ELR (cell line): ENCODE data around the gene DAD1.
"Not testable (repeated sequence)": the region's sequence is repeated elsewhere in the genome, so short reads cannot be mapped to it uniquely, and the experiment has no call there.

Experiments
- DNase-seq: peaks from one replicate; pipeline ENCODE4 v3.0.0-alpha.2; 2015; ENCODE audit warnings: low read depth

DAD1 gene

GRCh38 chr14:22598896-22599244 is 9.8 kb upstream of the DAD1 start:
- peak; percentile 79 for DNase-seq

GRCh38 chr14:22598099-22598895 is 9.3 kb upstream of the DAD1 start, which contains the start of gene ABHD4:
TSS of gene ABHD4 (plus strand) at chr14:22598300. CDS start at chr14:22598307, 7 bp downstream.
- DNase-seq: peak; percentile 71

- DNase-seq: no peak
Measured at GRCh38 chr14:22597771-22598098, 8.7 kb upstream of the DAD1 start.

- no peak for DNase-seq
Measured at GRCh38 chr14:22597265-22597664, 8.2 kb upstream of the DAD1 start.

- DNase-seq: no peak
Measured at GRCh38 chr14:22596354-22596879, 7.4 kb upstream of the DAD1 start.

GRCh38 chr14:22594156-22594716 is 5.2 kb upstream of the DAD1 start:
- DNase-seq: peak; percentile 35

GRCh38 chr14:22593601-22594000 is 4.6 kb upstream of the DAD1 start:
- DNase-seq: no peak

- no peak for DNase-seq
Measured at GRCh38 chr14:22593189-22593588, 4.2 kb upstream of the DAD1 start.

- no peak for DNase-seq
Measured at GRCh38 chr14:22588526-22589095, 413 bp downstream of the DAD1 start.

GRCh38 chr14:22587677-22588422 is 1.2 kb downstream of the DAD1 start:
- DNase-seq: not testable (repeated sequence)

- no peak for DNase-seq
Measured at GRCh38 chr14:22587247-22587646, 1.8 kb downstream of the DAD1 start.

GRCh38 chr14:22583994-22584393 is 5.0 kb downstream of the DAD1 start:
- no peak for DNase-seq

GRCh38 chr14:22580625-22581024 is 8.4 kb downstream of the DAD1 start:
- DNase-seq: no peak

GRCh38 chr14:22579881-22580280 is 9.1 kb downstream of the DAD1 start:
- DNase-seq: no peak

- DNase-seq: no peak
Measured at GRCh38 chr14:22579236-22579635, 9.8 kb downstream of the DAD1 start.

GRCh38 chr14:22577334-22577908 is 11.6 kb downstream of the DAD1 start:
- no peak for DNase-seq

- no peak for DNase-seq
Measured at GRCh38 chr14:22573804-22574203, 15.2 kb downstream of the DAD1 start.

- DNase-seq: peak; percentile 25
Measured at GRCh38 chr14:22572562-22573058, 16.4 kb downstream of the DAD1 start.

- peak; percentile 83 for DNase-seq
Measured at GRCh38 chr14:22570132-22570949, 18.7 kb downstream of the DAD1 start.

- DNase-seq: no peak
Measured at GRCh38 chr14:22569737-22570131, 19.3 kb downstream of the DAD1 start.

- no peak for DNase-seq
Measured at GRCh38 chr14:22569106-22569736, 19.8 kb downstream of the DAD1 start.
